GM21529 (cell line): Measurements from ENCODE around the gene DGCR2.
"Not testable (repeated sequence)": the region's sequence is repeated elsewhere in the genome, so short reads cannot be mapped to it uniquely, and the experiment has no call there.

Source experiments
- ATAC-seq: cut with Tn5 transposase; IDR thresholded peaks from one replicate; pipeline ENCODE4 v1.9.1; 2021; ENCODE audit not compliant: unreplicated experiment

The DGCR2 gene

DNA sequence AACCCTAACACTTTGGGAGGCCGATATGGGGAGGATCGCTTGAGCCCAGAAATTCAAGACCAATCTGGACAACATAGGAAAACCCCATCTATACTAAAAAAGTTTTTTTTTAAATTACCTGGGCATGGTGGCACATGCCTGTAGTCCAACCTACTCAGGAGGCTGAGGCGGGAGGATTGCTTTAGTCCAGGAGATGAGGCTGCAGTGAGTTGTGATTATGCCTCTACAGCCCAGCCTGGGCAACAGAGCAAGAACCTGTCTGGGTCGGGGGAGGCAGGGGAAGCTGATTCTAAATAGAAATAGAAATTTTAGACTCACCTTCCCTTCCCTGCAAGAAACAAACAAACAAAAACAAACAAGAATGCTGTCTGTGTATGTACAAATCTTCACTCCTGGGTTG lies 133.3 kb downstream of the DGCR2 start:
- no peak for ATAC-seq

DNA sequence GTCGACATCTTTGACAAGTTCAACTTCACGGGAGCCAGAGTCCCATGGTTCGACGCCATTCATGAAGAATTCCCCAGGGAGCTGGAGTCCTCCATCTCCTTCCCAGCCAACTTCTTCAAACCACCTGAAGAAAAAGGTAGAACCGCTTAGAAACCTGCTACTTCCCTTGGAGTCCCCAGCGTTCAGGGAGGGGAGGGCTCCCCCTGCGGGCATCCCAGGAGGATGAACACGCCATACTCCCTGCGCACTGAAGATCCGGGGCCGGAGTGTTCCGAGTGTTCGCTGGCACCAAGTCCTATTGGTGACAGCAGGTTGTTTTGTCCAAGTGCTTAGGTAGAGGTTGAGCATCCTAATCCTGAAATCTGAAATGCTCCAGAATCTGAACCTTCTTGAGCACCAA lies 134.4 kb downstream of the DGCR2 start:
- no peak for ATAC-seq

DNA sequence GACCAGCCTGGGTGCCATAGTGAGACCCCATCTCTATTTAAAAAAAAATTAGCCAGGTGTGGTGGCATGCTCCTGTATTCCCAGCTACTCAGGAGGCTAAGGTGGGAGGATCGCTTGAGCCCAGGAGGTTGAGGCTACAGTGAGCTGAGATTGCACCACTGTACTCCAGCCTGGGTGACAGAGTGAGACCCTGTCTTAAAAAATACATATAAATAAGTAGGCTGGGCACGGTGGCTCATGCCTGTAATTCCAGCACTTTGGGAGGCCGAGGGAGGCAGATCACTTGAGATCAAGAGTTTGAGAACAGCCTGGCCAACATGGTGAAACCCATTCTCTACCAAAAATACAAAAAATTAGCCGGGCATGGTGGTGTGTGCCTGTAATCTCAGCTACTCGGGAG lies 135.1 kb downstream of the DGCR2 start:
- not testable (repeated sequence) for ATAC-seq
